Measurements from ENCODE around the gene WSCD1.
A peak's percentile ranks its signal among the peaks of the same experiment; 100 is the strongest.

The WSCD1 gene

DNA sequence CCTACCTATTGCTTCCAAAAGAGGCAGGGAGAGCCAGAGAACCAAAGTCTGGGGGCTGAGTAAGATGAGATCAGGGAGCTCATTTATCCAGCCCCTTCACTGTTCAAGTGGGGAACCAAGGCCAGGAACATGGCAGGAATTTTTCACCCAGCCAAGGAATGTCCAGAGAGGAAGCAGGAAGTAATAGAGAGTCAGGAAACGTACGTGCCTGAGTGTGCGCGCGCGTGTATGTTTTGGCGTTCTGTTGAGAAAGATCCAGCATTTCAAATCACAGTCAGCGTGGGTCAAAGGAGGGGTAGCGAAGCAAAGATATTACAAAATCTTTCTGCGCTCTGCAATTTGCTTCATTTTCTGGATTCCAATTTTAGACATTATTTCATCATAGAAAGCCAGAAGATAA lies 41.9 kb upstream of the WSCD1 start:
- TF ChIP-seq, protein P1, sequence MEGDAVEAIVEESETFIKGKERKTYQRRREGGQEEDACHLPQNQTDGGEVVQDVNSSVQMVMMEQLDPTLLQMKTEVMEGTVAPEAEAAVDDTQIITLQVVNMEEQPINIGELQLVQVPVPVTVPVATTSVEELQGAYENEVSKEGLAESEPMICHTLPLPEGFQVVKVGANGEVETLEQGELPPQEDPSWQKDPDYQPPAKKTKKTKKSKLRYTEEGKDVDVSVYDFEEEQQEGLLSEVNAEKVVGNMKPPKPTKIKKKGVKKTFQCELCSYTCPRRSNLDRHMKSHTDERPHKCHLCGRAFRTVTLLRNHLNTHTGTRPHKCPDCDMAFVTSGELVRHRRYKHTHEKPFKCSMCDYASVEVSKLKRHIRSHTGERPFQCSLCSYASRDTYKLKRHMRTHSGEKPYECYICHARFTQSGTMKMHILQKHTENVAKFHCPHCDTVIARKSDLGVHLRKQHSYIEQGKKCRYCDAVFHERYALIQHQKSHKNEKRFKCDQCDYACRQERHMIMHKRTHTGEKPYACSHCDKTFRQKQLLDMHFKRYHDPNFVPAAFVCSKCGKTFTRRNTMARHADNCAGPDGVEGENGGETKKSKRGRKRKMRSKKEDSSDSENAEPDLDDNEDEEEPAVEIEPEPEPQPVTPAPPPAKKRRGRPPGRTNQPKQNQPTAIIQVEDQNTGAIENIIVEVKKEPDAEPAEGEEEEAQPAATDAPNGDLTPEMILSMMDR (IDR thresholded peaks at IDR 0.05; ENCODE audit: borderline replicate concordance, insufficient read depth, low read depth, low read length), result no peak
- no peak overlapping the region for H3K4me3 ChIP-seq (ENCODE audit: low read depth, low read length)

DNA sequence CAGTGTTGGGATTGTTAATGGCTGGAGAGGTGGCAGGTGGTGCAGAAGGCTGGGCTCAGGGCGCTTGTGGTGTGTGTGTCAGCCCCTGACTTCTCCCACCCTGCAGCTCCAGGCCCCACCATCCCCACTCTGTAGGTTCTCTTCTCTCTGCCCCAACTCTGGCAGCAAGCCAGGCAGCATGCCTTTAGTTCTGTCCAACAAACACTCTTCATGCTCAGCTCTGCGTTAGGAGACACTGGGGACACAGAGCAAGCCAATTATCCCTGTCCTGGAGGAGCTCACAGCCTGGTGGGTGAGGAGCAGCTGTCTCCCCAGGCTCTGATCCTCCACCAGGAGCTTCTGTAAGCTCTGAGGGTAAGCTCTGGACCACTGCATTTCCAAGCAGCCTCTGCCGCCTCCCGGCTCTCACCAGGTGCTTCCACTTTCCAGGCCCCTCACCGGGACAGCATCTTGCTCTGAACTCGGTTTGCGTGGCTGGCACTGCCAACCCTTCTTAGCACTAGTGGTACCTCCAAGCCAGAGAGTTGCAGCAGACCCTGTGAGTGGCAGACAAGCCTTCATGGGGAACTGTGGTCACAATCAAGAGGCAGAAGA lies 34.3 kb upstream of the WSCD1 start:
- H3K4me3 ChIP-seq (ENCODE audit: low read depth, low read length), result no peak overlapping the region
- TF ChIP-seq, protein P1 (IDR thresholded peaks at IDR 0.05; ENCODE audit: borderline replicate concordance, insufficient read depth, low read depth, low read length), result no peak

DNA sequence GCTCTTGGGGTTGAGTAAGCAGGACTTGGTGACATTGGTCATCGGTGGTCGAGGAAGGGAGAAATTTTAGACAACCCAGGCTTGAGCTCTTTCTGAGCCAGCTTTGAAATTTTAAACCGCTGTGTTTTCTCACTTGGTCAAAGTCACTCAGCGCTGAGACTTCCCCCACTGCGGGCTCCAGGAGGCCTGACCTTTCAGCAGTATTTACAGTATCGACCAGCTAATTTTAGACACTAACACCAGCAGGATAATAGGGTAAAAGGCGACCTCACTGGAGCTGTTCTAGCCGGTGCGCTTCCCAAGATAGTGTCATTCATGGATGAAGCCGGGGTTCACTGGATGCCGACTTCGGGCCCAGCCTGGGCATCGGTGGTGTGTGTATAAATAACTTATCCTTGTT lies 29.7 kb upstream of the WSCD1 start:
- H3K4me3 ChIP-seq (ENCODE audit: low read depth, low read length), result no peak overlapping the region
- TF ChIP-seq, protein P1 (IDR thresholded peaks at IDR 0.05; ENCODE audit: borderline replicate concordance, insufficient read depth, low read depth, low read length), result no peak

DNA sequence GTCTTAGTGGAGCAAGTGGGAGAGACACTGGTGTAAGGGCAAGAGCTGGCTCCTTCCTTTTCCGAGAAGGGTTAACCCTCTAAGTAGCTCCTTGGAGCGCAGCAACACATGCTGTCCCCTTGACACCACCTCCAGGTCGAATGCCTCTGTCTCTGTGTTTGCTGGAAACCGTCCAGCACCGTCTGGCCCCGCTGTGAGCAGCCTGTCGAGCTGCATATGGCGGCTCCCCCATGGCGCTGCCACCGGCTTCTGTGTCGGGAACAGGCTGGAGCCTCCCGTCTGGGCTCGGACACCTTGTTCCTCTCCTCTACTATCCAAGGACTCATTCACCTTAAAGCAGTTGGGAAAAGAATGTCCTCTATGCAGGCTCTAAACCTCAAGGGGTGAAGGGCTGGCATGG lies 28.9 kb upstream of the WSCD1 start:
- no peak overlapping the region for H3K4me3 ChIP-seq (ENCODE audit: low read depth, low read length)
- TF ChIP-seq, protein P1 (IDR thresholded peaks at IDR 0.05; ENCODE audit: borderline replicate concordance, insufficient read depth, low read depth, low read length), result no peak

DNA sequence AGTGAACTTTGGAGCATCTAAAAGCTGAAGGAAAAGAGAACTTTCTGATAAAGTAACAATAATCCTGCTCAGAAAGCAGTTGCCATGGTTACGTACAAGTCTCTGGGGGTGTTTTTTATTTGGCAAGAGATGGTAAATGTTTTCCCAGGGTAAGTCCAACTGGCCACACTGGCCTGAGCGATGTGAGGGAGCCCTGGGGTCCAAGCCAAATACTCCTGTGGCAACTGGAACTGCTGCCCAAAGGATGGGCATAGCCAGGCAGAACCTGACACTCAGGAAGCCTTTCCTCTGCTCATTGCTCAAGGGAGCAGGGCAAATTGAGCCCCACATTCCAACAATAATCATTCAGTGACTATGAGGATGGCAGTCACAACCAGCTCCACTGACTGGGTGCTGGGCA lies 26.8 kb upstream of the WSCD1 start:
- no peak overlapping the region for H3K4me3 ChIP-seq (ENCODE audit: low read depth, low read length)
- TF ChIP-seq, protein P1 (IDR thresholded peaks at IDR 0.05; ENCODE audit: borderline replicate concordance, insufficient read depth, low read depth, low read length), result no peak

DNA sequence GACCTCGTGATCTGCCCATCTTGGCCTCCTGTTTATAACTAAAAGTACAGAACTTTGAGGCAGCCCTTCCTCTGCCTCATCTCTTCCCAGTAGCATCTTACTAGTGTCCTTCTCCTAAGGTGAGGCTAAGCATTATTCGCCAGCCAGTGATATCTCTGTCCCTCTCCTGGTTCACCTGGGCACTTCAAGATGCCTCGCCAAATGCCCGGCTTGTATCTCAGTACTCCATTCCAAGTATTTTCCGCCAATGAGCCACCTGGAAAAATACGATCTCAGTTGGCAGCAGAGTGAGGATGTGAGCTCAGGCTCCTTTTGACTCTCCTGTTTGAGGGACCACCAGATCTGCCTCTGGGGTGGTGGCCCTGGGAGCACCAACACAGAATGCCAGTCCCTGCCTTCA lies 25.9 kb upstream of the WSCD1 start:
- H3K4me3 ChIP-seq (ENCODE audit: low read depth, low read length), result no peak overlapping the region
- TF ChIP-seq, protein P1 (IDR thresholded peaks at IDR 0.05; ENCODE audit: borderline replicate concordance, insufficient read depth, low read depth, low read length), result no peak

DNA sequence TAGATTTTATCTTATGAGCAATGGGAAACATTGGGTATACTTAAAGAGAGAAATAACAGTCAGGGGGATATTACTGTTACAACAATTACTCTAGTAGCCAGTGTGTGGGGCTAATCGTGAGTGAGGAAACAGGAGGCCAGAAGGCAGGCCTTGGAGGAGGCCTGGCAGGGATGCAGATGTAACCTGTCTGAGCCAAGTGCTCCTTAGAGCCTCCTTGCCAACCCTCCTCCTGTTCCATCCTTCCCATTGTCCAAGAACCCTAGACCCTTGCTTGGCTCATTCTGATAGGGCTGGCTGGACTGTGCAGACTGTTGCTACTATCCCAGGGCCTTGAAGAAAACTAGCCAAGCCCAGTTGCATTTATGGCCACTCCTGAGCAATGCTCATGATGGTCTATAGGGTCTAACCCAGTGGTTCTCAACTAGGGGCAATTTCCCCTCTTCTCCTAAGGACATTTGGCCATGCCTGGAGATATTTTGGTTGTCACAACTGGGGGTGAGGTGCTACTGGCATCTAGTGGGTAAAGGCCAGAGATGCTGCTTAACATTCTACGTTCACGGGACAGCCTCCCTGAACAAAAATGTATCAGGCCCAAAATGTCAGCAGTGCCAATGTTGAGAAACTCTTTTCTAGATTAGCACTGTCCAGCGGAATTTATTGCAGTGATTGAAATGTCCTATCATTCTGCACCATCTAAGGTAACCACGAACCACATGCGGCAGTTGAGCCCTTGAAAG lies 24.4 kb upstream of the WSCD1 start:
- TF ChIP-seq, protein P1 (IDR thresholded peaks at IDR 0.05; ENCODE audit: borderline replicate concordance, insufficient read depth, low read depth, low read length), result 0 out of 2 replicates have a peak, but pooled peaks have one; percentile 6
- no peak overlapping the region for H3K4me3 ChIP-seq (ENCODE audit: low read depth, low read length)
